A172 (cell line): Measurements from ENCODE around the gene ZNF18. TPM values are rescaled to one million over a fixed set of nuclear protein-coding genes. Genes with fewer than 3 reads are reported as not detected.

Source experiments
- DNase-seq: peaks from one replicate; pipeline ENCODE4 v3.0.0-alpha.2; 2015; ENCODE audit warnings: low spot score
- total RNA-seq: library from RNA; depleted of rRNA; stranded (reverse); fragments of >200 nt; shearing (Covaris generic); gene quantifications from 2 replicates; pipeline ENCODE4 v1.2.3, GENCODE V29; 2014; rRNA removed

The ZNF18 gene
- total RNA-seq, result 9.8 and 10.5 TPM in 2 replicates

DNA sequence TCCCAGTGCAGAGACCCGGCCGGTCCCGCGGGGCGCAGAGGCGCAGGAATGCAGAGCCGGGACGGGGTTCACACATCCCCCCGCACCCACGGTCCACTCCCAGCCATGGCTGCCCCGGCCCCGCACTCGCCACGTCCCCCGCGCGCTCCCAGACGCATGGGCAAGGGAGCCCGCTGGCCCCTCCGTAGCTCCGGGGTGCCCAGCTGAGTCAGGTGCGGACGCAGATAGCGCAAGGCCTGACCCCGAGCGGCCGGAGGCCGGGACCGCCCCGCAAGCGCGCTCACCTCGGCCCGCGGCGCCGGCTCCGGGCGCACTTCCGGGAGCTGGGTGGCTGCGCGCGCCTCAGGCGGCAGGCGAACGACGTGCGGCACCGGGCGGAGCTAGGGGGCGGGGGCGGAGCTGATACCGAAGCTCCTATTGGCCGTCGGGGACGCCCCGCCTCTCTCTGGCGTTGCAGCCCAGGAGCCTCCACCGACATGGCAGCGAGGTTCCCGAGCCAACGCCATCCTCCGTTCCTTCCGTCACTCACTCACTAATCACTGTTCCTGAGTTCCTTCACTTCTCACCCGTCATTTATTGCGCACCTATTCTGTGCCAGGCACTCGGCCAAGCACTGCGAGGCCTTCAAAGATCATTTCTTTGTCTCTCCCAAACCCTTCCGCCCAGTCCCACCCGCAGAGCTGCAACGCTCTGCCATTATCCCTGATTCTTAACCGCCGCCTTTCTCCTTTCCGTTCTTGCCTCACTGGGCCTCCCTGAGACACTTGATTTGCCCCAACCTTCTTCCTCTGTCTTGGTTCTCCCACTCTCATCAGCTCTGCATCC lies at the start of gene ZNF18:
Gene ZNF18, minus strand, starts transcription at position 329 of the 825 bp plus-strand sequence. CDS start 4,646 bp downstream, outside the sequence.
- DNase-seq, result peak; percentile 90

DNA sequence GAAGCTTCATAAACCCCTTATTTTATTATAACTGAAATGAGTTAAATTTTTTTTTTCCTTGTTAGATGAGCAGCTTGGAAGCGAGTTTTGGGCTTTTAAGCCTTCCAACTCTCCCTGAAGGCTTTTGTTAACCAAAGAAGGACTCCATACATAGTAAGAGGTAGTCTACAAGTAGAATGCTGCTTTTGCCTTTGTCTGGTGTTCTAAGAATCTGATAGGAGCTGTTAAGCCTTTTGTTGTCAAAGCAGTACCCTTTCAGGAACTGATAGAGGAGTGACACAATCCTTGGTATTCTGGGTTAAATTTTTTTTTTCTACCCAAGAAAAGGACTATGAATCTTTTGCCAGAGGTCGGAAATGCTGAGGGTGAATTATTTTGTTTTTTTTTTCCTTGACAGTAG lies 49.5 kb upstream of the ZNF18 start:
- no peak for DNase-seq

GRCh38 chr17:12043702-12044101 lies 46.4 kb upstream of the ZNF18 start:
- DNase-seq, result no peak

DNA sequence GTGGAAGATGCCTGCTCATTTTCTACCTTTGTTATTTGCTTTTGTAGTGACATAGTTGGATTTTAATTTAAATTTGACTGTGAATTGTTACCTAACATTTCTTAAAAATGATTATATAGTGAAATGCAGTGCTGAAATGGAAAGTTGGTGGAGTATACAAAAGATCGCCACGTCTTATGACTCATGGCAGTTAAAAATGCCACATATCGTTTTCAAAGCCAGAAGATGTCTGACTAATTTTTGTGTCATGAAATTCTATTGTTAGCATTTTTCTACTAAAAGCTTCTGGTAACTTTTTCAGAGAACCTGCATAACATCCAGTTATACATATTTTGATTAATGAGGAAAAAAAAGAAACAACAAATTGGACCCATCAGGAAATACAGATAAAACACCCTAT lies 44.0 kb upstream of the ZNF18 start:
- peak; percentile 85 for DNase-seq

- no peak for DNase-seq
These were observed 43.2 kb upstream of the ZNF18 start for GRCh38 chr17:12040478-12040877.

- DNase-seq, result no peak
These were observed 40.7 kb upstream of the ZNF18 start for GRCh38 chr17:12037970-12038369.

GRCh38 chr17:12035673-12036072 lies 38.4 kb upstream of the ZNF18 start:
- DNase-seq, result no peak

GRCh38 chr17:12034538-12034937 lies 37.3 kb upstream of the ZNF18 start:
- DNase-seq, result no peak

DNA sequence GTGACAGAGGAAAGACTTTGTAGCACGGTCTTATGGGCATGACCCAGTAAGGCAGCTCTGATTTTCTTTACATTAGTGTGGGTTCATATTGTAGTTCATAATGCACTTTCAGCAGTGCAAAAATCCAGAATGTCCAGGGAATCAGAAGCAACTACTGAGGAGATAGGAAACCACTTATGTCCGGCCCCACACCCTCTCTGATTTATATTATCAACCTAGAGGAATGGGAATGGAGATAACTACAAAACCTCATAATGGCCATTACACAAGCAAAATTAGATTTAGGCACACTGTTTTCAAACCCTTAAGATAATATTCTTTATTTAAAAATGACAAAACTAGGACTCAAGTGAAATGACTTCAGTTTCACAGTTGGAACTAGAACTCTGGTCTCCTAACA lies 31.3 kb upstream of the ZNF18 start:
- DNase-seq, result no peak

DNA sequence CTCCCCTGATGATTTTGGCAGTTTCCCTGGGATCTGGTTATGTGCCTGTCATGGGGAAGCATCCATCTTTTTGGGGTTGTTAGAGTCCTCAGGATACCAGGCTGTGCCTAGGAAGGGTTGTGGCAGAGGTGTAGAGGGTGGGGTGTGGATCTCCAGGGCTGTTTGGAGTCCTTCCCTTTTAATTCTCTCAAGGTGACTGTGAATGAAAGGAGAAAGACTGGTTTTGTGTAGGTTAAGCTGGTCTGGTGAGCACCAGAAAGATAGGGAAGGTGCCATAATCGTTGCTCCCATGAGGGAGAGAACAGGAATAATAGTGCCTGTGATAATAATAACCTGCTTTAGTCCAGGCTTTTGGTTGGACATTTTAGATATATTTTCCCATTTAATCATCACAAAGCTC lies 30.4 kb upstream of the ZNF18 start:
- DNase-seq, result no peak

DNA sequence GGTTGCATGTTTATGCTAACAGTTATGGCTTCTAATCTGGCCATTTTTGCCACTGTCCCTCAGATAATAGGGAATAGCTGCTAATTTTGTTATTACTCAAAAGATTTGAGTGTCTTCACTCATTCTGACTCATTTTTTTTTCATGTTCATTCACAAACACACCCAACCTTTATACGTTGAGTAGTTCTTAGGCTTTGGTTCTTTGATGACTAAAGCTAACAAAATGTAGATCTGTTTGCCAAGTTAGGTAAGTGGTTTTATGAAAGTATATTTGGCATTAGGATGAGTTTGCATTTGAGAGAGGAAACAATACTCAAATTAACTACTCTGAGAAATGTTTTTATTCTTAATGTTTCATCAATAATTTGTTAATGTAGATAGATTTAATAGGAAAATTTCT lies 27.1 kb upstream of the ZNF18 start:
- DNase-seq, result peak; percentile 70

- DNase-seq, result no peak
These were observed 25.0 kb upstream of the ZNF18 start for GRCh38 chr17:12022310-12022709.

- no peak for DNase-seq
These were observed 24.4 kb upstream of the ZNF18 start for GRCh38 chr17:12021623-12022140.

DNA sequence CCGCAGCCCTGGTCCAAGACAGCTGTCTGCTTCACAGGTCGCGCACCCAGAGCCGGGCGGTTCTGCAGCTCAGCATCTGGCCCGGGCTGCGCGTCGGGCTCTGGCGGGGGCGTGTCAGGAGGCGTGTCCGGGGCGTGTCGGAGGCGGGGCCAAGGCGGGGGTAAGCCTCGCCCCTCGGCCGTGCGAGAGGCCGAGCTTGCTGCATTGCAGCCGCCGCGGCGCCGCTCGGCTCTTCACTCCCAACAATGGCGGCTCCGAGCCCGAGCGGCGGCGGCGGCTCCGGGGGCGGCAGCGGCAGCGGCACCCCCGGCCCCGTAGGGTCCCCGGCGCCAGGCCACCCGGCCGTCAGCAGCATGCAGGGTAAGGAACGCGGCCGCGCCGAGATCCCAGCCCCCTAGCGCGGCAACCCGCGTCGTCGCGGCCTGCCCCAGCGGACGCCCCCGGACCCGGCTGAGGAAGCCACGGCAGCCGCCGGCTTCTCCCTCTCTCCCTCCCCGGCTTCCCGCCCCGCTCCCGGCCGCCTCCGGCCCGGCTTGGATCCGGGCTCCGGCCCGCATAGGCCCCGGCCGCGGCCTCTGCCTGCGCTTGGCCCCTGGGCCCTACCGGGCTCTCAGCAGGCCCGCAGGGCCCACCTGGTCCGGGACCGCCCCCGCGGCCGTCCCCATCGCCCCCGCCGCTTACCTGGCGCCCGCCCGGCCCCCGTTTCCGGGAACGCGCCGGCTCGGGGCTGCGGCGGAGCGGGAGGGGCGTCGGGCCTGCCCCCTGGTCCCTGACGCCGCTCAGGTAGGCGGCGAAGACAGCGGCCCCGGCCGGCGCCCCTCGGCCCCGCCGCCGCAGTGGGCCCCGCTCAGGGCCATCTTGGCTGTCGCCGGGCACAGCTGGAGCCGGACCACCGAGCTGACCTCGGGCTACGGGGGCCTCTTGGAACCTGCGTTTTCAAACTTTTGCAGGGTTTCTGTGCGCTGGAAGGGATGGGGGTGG lies 23.7 kb upstream of the ZNF18 start, which contains the start of gene MAP2K4:
Gene MAP2K4, plus strand, starts transcription at position 236 of the 981 bp plus-strand sequence. Its CDS starts 10 bp downstream, at position 246.
- peak; percentile 65 for DNase-seq

GRCh38 chr17:12007466-12007865 lies 10.2 kb upstream of the ZNF18 start:
- no peak for DNase-seq

DNA sequence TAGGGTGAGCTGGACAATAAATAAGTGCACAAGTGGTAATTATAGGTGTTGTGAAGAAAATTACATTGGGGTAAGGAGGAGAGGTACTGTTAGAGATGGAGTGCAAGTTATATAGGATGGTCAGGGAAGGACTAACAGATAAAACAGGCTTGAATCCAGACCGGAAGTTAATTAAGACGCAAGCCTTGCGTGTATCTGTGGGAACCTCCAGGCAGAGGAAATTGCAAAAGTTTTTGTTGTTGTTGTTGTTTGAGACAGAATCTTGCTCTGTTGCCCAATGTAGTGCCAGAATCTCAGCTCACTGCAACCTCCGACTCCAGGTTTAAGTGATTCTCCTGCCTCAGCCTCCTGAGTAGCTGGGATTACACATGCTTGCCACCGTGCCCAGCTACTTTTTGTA lies 2.4 kb upstream of the ZNF18 start:
- no peak for DNase-seq

GRCh38 chr17:11997972-11998233 lies 628 bp upstream of the ZNF18 start:
- no peak for DNase-seq

DNA sequence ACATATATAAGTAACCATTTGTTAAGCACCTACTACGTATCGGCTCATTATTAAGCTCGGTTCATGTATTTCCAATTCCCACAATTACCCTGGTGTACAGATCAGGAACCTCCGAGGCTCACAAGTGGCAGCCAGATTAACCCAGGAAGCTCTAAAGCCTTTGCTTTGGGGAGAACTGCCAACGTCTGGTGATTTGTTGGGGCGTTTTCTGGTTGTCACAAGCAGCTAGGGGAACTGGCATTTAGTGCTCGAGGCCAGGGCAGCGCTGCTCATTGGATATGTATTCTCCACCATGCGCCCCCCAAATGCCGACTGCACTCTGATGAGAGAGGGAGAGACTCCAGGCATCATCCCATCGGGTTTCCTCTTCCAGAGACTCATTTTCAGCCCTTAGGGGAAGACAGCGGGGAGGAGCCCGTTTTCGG lies 541 bp downstream of the ZNF18 start:
- DNase-seq, result peak; percentile 65

- DNase-seq, result no peak
These were observed 5.8 kb downstream of the ZNF18 start for GRCh38 chr17:11991461-11991860.

- no peak for DNase-seq
These were observed 6.8 kb downstream of the ZNF18 start for GRCh38 chr17:11990363-11990983.

GRCh38 chr17:11986942-11987329 lies 10.3 kb downstream of the ZNF18 start:
- peak; percentile 57 for DNase-seq
